IPS-18c (cell line): ENCODE measurements around the gene TIAL1.

Experiments
- H3K4me3 ChIP-seq: 2 replicates; pipeline ENCODE4 v1.7.0; 2013; ENCODE audit warnings: low read depth, mild to moderate bottlenecking, low read length, moderate library complexity; ENCODE audit not compliant: insufficient read depth
- H3K9me3 ChIP-seq: one replicate; pipeline ENCODE4 v1.6.1; 2013; ENCODE audit warnings: mild to moderate bottlenecking, low read length, moderate library complexity; ENCODE audit not compliant: control insufficient read depth, insufficient read depth

Gene TIAL1

GRCh38 chr10:119523895-119524719 lies 72.7 kb downstream of the TIAL1 start:
- H3K9me3 ChIP-seq: no peaks in the 10 kb centered on the region
- H3K4me3 ChIP-seq: no peak overlapping the region
